ENCODE measurements around the gene MAPK8.

DNA sequence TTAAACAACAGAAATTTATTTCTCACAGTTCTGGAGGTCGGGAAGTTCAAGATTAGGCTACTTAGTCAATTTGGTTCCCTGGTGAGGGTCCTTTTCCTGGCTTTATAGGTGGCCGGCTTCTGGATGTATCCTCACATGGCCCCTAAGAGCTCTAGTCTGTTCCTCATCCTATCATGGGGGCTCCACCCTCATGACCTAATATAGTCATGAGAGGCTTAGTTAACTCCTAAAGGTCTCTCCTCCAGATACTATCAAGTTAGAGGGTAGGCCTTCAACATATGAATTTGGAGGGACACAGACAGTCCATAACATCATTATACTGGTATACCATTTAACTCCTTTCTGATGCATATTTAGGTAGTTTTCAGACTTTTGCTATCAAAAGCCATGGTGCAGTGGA is 7.6 kb downstream of the MAPK8 start:
- TF ChIP-seq CTCF (IDR thresholded peaks at IDR 0.05; ENCODE audit: insufficient read depth, low read depth, low read length), result no peak
- TF ChIP-seq EZH2 (IDR thresholded peaks at IDR 0.05; ENCODE audit: insufficient read depth, low read length), result no peak
